Activated T-cell treated with anti-CD3 and anti-CD28 coated beads for 48 hours (primary cell): ENCODE measurements around the gene CNTNAP5.

Experiments used
- DNase-seq: peaks from one replicate; pipeline ENCODE4 v3.0.0-alpha.2; 2020; ENCODE audit warnings: low read depth

The CNTNAP5 gene

DNA sequence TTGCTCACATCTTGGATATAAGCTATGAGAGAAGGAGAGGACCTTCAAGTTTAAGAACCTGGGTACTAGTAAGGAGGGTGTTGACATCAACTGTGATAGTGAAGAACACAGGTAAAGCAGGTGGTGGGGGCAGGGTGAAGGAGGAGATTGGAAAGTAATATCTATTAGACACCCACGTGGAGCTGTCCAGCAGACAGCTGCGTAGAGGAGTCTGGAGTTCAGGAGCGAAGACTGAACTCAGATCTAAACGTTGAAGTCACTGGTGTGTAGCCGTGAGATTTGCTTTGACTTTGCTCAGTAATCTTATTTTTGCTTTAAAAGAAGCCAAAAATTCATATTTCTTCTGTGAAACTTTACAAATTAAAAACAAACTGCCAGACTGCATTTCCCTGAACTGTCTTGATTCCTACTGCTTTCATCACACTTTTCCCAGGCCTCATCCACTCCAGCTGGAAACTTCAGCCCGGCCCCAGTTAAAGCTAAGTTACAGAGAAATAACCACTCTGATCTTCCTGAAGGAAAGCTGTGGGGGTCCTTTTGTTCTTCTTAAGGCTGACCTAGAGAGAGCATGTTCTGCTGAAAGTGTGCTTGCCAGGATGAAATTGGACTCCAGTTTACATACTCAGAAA, 533.3 kb downstream of the CNTNAP5 start:
- DNase-seq: no peak

DNA sequence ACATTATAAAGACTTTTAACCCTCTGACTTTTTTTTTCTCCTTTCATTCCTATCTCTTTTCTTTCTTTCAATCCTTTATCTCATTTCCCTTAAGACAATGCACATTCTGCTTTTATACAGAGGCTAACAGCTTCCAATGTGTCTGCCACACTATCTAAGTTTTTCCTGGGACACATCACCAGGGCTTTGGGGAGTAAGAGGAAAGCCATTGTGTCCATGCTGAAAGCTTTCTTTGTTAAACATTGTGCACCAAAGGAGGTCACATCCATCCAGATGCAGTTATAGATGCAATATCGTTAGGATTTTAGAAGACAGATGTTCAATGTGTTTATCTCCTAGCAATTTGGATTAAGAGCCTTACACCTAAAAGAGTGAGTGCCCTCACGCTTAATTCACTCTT, 534.1 kb downstream of the CNTNAP5 start:
- no peak for DNase-seq

DNA sequence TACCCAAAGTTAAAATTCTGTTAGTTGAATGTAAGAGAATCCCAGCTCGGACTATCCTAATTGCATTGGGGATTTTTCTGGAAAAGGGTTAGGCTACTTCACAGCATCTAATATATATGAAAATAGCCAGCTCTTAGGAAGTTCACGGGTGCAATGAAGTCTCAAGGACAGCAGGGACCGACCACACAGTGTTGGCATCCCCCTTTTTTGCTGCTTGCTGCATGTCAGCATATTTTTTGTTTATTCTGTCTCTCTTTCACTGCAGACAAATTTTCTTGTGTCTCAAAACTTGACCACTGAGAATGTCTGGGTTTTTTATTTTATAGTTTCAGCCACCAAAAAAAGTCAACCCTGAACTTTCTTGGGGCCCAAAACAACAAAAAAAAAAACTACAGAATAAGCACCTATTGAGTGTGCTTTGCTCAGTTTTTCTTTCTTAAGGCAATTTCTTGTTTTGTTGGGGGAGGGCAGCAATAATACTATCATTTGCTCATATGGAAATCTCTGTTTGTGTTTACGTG, 535.6 kb downstream of the CNTNAP5 start:
- DNase-seq: no peak

DNA sequence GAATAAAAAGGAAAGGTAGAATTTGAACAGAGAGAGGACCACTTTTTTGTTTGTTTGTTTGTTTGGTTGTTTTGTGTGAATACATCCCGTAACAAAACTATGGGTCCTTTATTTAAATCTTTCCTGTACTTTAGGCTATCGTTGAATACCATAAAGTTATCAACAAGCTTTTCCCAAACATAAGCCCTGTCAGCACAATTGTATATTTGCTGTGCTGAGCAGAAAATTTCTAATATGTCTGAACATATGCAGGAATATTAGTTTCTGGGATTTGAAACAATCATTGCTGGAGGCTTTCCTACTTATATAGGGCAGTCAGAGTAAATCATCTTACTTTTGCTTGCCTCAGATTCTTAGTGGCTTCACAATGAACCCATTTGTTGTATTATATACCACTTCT, 536.4 kb downstream of the CNTNAP5 start:
- no peak for DNase-seq

DNA sequence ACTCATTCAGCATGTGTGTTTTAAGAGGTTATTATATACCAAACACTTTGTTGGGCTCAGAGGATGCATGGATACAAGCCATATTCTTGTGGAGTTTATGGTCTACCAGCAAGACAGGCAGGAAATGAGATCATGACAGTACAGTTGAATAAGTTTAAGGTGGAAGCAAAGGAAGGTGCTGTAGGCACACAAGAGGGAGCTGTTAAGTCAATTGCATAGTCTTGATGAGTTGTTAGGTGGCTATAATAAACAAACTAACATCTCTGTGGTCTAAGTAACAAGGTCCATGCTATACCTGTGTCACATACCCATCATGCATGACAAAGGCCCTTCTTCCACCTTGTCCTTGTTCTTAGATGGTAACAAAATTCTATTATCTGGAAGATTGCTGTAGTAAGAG, 538.3 kb downstream of the CNTNAP5 start:
- DNase-seq: no peak

DNA sequence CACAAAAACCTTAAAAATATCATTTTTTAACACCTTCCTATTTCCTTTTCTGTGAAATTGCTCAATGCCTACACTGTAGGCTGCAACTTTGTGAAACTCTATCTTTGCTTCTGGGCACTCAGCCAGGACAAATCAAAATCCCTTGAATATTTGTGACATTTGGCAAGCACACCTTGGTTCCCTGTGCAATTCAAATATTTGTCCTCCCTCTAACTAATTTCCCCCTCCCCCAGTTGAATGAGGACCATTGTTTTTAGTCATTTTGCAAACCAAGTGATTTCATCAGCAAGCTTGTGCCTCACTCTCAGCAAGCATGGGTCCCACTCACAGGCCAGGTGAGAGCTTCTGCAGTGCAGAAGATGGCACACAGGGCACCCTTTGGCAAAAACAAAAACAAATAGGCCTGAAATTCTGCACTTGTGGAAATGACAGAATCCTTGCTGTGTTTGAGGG, 541.5 kb downstream of the CNTNAP5 start:
- no peak for DNase-seq

DNA sequence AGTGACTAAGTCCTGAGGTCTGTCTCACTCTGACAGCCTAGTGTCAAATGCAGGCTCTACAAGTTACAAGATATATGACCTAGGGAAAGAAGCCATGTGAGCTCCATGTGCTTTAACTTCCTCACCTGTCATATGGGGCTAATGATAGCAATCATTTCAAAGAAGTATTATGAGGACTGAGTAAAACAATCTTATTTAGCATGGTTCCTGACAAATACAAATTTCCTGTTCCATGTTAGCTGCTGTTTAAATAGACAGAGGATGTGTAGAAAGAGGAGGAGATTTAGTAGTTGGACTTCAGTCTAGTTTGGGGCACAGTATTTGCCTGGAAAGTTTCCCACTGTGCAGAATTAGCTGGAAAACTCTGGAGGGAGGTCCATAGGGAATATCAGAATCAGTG, 545.8 kb downstream of the CNTNAP5 start:
- DNase-seq: no peak

DNA sequence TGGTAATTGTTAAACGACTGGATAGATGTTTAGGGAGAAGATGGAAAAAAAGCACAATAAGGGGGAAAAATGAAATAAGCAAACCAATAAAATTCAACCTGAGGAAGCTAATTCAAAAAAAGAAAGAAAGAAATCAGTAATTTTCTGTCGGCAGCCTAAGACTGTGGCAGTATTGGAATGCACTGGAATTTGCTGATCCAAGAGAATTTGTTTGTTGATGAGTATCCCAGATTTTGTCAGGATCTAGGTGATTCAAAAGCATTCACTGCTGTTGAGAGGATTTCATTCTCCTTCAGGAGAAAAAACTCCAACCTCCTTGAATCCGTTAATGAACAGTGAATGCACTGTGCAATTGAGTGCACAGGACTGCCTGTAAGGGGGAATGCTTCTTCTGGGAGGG, 546.7 kb downstream of the CNTNAP5 start:
- DNase-seq: no peak

DNA sequence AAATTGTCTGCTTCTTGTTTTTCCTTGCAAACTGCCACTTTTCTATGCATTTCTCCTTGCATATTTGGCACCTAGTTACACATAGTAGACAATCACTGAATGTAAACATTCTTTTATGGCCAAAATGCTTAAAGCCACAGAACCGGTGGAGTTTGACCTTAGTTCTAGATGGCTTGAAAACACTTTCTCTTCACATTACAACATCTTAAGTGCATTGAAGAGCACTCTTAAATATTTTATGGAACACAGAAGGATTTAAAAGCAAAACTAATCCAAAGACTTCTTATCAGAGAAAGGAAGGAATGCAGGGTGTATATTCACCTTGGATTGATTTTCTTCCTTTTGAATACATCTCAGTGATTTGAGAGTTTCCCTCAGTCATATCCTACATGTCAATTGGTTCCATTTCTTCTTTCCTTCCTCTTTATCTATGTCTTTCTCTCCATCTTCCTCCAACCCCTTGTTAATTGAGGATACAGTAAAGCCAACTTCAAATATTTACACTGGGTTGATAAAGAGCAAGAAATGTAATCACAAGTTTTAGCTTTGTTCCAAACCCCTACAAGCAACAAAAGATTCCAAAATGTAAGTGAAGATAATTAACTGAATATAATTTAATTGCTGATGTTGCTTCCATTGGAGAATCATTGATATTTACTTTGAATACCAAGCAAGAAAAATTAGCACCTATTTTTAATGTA, 548.0 kb downstream of the CNTNAP5 start:
- DNase-seq: no peak

DNA sequence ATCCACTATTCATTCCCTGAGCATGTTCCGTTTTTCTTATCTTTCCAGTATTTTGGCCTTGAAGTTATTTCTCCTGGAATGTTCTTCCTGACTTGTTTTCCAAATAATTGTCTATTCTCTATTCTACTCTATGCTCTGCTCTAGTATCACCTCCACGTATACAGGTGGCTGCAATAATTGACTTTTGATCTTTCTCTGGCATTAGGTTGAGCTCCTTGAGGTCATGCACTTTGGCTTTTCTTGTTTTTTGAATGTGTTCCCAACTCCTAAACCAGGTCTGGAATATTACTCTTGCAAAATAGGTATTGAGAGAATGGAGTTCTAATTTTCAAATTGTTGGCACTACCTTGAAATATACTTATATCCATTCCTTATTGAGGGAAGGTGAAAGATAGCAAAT, 550.4 kb downstream of the CNTNAP5 start:
- DNase-seq: no peak

DNA sequence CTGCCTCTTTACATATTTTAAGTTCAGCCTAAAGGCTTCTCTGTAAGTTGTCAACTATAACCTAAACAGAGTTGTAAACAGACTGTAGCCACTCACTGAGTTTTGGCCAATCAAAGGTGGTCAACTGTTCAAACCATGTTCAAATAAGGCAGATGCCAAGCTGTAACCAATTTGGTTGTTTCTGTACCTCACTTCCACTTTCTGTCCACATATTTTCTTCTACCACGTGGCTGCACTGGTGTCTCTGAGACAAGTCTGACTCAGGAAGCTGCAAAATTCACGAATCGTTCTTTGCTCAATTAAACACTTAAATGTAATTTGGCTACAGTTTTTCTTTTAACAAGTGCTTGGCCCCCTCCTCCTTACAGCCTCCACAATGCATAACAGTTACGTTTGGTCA, 555.2 kb downstream of the CNTNAP5 start:
- DNase-seq: no peak

DNA sequence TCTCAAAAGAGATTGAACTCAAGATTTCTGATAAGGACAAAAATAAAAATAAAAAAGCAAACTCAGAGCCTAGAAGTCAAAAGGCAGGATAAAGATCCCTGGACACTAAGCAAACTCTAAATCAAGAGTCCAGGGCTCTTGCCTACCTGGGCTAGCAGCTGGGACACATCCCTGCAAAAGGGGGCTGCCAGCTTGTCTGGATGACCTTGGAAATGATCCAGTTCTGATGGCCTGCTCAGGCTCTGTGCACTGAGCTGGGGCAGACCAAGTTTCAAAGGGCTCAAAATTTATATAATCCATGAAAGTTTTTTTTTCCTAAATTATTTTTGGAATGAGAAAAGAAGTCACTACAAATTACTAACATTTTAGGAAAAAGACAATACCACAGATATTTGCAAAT, 557.3 kb downstream of the CNTNAP5 start:
- DNase-seq: no peak

DNA sequence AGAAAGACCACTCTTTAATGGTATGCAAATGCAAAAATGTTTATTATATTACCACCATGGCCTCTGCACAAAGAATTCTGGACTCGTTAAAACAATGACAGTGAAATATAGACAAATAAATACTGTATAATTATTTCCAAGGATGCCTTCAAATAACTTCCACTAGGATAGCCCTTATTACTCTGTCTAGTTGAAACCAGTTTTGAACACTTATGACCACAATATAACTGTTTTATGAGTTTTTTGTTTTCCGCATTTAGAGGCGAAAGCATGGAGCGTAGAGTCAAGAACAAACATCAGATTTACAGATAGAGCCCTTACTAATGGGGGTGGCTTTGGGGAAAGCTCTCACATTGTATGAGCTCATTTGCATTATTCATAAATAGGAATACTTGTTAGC, 559.5 kb downstream of the CNTNAP5 start:
- DNase-seq: no peak

DNA sequence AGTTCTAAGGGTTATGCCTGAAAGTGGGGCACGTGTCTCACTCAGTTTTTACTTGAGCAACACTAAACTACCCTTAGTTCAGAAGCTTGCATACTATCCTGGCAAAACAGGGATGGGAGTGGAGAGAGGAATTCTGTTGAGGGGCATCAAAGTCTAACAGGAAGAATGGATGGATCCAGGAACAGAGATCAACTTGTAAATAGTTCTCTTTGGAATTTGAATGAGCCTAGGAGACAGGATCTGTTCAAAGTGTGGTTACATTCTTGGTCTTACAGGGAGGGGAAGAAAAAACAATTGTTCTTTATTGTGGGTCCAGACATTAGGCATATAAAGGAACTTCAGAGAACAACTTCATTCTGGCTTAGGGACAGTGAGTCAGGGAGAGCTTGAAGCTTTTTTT, 560.2 kb downstream of the CNTNAP5 start:
- DNase-seq: no peak

DNA sequence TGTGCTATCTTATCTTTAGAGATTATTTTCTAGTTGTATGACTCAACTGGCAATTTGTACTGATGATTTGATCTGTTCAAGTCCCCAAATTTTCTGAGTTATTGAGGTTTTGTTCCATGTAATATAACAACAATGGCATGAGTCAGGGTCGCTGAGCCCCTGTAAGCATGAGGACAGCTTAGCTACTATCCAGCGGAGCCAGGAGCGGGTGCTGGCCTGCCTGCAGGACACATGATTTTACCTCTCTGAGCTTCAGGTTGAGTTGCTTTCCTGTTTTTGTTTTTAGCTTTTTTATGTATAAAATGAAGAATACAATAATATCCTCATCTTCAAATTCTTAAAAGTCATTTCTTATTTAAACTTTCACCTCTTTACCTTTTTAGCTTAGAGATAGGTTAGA, 561.1 kb downstream of the CNTNAP5 start:
- DNase-seq: no peak

DNA sequence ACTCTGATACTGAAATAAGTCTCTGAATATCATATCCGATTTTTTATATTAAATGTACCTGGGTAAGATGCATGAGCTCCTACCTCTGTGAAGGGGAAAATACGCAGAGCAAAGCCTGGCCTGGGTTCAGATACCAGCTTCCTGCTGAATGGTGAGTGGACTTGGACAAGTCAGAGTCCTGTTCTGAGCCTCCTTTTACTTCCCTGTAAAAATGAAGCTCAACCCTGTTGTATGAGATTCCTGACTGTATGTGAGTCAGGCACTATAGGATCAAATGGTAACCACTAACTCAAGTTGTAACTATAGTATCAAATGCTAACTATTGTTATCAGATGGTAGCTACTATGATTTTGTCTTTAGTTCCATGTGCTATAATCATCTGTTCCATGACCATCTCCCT, 561.7 kb downstream of the CNTNAP5 start:
- DNase-seq: no peak

DNA sequence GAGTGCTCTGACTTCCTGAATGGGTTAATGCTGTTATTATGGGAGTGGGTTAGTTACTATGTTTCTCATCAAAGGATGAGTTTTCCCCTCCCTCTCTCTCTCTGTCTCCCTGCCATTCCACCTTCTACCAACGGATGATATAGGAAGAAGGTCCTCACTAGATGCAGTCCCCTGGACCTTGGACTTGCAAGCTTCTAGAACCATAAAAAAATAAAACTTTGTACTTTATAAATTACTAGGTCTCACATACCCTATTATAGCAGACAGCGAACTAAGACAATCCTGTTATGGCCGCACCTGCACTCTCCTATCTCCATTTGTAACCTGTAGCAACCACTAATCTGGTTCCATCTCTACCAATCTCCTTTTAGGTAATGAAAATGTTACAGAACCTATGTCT, 564.9 kb downstream of the CNTNAP5 start:
- DNase-seq: no peak

DNA sequence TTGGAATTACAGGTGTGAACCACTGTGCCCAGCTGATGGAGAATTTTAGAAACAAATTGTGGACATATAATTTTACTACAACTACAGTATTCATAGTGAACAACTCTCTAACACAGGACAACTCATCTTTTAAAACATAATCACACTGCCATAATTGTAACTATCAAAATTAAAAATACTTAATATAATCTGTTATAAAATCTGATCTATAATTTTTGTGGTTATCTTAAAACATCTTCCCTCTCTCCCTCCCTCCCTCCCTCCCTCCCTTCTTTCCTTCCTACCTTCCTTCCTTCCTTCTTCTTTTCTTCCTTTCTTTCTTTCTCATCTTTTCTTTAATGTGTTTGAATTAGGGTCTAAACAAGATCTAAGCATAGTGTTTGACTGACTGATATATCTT, 577.7 kb downstream of the CNTNAP5 start:
- DNase-seq: no peak

DNA sequence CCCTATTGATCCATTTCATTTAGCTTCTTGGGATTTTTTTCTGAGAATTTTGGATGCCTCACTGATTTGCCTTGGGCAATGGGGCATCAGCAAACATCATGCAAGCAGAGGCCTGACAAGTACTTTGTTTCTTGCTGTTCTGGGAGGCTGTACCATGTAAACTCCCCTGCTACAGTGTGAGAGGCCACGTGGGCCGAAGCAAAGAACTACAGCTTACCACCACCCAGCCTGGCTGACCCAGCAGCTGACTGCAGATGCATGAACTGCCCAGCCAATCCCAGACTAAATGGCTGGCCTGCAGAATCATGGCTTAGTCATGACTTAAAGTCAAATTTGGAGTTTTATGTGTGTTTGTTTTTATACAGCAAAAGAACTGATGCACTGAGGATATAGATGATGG, 579.9 kb downstream of the CNTNAP5 start:
- DNase-seq: no peak

DNA sequence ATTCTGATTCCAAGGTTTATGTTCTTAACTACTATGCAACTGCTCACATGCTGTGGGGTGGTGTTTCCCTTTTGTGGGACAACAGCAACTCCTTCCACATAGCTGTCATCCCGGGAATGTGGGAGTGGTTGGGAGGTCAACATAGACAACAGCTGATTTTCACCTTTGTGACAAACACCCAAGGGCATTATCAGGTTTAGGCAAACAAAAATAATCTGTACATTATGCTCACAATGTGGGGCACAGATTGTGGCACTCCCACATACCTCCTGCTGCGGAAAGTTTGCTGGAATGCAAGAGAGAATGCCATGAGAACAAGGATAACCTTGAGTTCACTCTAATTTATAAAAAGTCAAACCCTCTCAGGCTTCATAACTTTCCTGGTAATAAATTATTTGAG, 582.6 kb downstream of the CNTNAP5 start:
- no peak for DNase-seq

DNA sequence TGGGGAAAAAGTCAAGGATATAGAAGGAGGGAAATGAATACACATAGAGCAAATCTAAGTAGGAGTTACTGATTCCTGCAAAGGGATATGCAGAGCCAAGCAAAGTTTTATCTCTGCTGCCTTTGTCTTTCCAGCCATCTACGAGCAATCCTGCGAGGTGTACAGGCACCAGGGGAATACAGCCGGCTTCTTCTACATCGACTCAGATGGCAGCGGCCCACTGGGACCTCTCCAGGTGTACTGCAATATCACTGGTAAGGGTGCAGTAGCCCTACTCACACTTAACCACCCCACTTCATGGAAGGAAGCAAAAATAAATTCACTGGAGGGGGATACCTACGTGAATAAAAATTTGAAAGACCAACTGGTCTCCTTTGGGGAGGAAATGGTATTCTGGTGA, 584.6 kb downstream of the CNTNAP5 start:
- DNase-seq: no peak

DNA sequence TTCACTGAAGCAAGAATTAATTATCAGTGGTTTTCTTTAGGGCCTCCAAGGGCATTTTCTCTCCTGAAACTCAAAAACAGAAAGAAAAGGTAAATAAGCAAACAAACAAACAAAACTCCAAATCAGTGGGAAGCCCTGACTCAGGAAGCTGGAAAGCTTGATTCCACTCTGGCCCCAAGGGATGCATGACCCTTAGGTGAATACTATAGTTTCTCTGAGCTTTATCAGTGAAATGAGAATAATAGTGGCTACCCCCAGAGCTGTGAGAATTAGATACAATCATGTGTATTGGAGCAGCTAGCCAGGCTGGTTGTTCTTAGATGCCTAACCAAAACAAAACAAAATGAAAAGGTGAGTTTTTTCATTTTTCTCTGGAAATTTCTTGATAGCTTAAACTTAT, 585.1 kb downstream of the CNTNAP5 start:
- DNase-seq: no peak

DNA sequence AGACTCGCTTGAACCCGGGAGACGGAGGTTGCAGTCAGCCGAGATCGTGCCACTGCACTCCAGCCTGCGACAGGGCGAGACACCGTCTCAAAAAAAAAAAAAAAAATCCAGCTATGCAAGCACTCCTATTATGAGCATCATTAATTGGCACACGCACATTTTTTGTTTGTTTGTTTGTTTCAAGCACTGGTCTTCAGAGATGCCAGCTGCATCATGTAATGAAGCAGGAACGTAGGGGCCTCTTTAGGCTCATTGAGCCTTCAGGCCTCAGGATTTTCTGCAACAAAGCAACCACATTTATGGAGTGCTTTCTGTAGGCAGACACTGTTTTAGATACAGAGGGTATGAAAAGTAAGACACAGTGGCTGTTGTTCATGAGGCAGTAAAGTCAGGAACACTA, 585.8 kb downstream of the CNTNAP5 start:
- DNase-seq: no peak

DNA sequence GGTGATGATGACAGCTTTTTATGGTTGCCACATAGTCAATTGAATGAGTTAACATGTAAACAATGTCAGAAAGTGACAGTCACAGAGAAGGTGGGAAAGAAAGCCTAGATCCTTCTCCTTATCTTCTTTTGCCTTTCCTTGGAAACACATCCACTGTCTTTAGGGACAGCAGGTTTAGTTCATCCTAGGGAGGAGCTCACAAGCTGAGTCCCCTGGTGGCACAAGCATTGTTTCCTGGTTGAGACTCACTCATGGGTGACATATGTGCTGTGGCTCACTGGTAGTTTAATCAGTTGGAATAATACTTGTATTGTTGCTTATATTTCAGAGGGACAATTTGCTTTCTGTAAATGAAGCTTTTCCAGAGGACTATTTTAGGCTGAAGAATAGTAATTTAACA, 598.5 kb downstream of the CNTNAP5 start:
- no peak for DNase-seq
